Mucosa of descending colon (tissue), 3 donors: ENCODE measurements around the gene WDFY4. TPM values are rescaled to one million over a fixed set of nuclear protein-coding genes. Genes with fewer than 3 reads are reported as not detected.
"Not testable (repeated sequence)": the region's sequence is repeated elsewhere in the genome, so short reads cannot be mapped to it uniquely, and the experiment has no call there.

Experiments
- ATAC-seq: fragments of 200-7000 bp; cut with Tn5 transposase; one replicate; pipeline ENCODE4 v1.9.1; 2020; ENCODE audit warnings: mild to moderate bottlenecking, moderate library complexity
- DNase-seq, 3 donors: peaks; one replicate each; pipeline ENCODE4 v3.0.0-alpha.2; 2020
- H3K36me3 ChIP-seq: fragments of 200-600 bp; one replicate; pipeline ENCODE4 v1.8.0; 2021; ENCODE audit warnings: low read depth, mild to moderate bottlenecking
- H3K4me1 ChIP-seq: fragments of 200-600 bp; one replicate; pipeline ENCODE4 v1.8.0; 2021; ENCODE audit warnings: low read depth, mild to moderate bottlenecking
- H3K4me3 ChIP-seq: fragments of 200-600 bp; one replicate; pipeline ENCODE4 v1.8.0; 2021; ENCODE audit warnings: mild to moderate bottlenecking
- H3K9me3 ChIP-seq: fragments of 200-600 bp; one replicate; pipeline ENCODE4 v1.8.0; 2021; ENCODE audit warnings: mild to moderate bottlenecking
- intact Hi-C, 2 donors: fragments of 100-400 bp; cut with DNase I in 1 of 2; cut with micrococcal nuclease in 1 of 2; formaldehyde crosslinking; loops; one replicate each; pipeline versions ENCODE4 v1.11.0 to v1.11.1; 2022; cut with DNase I, micrococcal nuclease
- total RNA-seq, 3 donors: library from RNA; stranded (reverse); fragmentation: NEBNext Ultra II Directional in 2 of 3; extraction: Animal tissue kit (Norgen Biotek cat#: 25700) in 2 of 3; gene quantifications; one replicate each; pipeline versions ENCODE4 v1.2.1 to v1.2.4, GENCODE V29; 2021 to 2023
- TF ChIP-seq, protein P1 (sequence below): fragments of 200-600 bp; IDR thresholded peaks from one replicate; pipeline ENCODE4 v1.8.0; 2022; ENCODE audit warnings: antibody characterized with exemption, mild to moderate bottlenecking
- donor health status: DM: no; HTN: no; CAD: no; lungs with moderate emphysema.
- donor health status: DM: no; HTN: no; CAD: no.
- donor health status: DM: no; HTN: yes; CAD: no.

WDFY4 gene
- total RNA-seq, 3 donors from 2014 or later, result 2.1 to 3.3 (median 2.2) TPM

DNA sequence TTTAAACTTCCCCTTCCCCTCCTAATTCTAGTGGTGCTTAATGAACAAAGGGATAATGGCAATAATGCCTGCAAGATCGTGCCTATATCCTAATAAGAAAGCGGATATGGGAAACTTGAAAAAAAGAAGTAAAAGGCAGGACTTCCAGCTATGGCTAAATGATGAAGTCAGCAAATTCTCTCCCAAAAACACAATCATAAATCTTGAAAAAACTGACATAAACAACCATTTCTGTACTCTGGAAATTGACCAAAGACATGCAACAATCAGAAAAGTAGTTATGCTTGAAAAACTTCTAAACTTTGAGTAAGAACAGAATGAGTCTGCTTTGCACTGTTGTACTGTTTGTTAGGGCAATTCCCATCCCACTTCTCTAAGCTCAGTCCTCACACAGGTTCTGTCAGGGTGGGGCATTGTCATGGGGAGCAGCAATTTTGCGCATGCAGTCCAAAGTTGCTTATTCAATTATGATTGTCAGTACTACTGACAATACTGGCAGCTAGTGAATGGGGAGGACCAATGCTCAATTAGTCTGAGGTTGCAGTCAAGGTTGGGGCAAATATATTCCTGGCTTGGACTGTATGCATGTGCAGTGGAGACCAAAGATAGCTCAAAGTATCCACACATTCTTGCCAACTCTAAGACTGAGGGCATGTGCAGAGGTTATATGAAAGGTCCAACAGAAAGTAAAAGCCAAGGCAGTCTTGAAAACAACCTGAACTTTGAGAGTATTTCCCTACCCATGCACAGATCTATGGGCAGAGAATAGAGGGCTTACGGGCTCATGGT, 45.7 kb upstream of the WDFY4 start:
- ATAC-seq, result no peak
- peaks cover 2% of the 10 kb centered on the region for H3K4me1 ChIP-seq
- DNase-seq, result no peak
- H3K4me3 ChIP-seq, result no peak overlapping the region
- intact Hi-C loops, result no loop called here
- TF ChIP-seq, protein P1, sequence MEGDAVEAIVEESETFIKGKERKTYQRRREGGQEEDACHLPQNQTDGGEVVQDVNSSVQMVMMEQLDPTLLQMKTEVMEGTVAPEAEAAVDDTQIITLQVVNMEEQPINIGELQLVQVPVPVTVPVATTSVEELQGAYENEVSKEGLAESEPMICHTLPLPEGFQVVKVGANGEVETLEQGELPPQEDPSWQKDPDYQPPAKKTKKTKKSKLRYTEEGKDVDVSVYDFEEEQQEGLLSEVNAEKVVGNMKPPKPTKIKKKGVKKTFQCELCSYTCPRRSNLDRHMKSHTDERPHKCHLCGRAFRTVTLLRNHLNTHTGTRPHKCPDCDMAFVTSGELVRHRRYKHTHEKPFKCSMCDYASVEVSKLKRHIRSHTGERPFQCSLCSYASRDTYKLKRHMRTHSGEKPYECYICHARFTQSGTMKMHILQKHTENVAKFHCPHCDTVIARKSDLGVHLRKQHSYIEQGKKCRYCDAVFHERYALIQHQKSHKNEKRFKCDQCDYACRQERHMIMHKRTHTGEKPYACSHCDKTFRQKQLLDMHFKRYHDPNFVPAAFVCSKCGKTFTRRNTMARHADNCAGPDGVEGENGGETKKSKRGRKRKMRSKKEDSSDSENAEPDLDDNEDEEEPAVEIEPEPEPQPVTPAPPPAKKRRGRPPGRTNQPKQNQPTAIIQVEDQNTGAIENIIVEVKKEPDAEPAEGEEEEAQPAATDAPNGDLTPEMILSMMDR, result no peak
- no peaks in the 10 kb centered on the region for H3K36me3 ChIP-seq
- H3K9me3 ChIP-seq, result peaks cover 4% of the 10 kb centered on the region

GRCh38 chr10:48639632-48640031, 45.0 kb upstream of the WDFY4 start:
- no peaks in the 10 kb centered on the region for H3K36me3 ChIP-seq
- no peak overlapping the region for H3K4me3 ChIP-seq
- intact Hi-C loops, result no loop called here
- peaks cover 4% of the 10 kb centered on the region for H3K9me3 ChIP-seq
- ATAC-seq (no peak), DNase-seq (no peak)
- TF ChIP-seq, protein P1, result no peak
- peaks cover 2% of the 10 kb centered on the region for H3K4me1 ChIP-seq

DNA sequence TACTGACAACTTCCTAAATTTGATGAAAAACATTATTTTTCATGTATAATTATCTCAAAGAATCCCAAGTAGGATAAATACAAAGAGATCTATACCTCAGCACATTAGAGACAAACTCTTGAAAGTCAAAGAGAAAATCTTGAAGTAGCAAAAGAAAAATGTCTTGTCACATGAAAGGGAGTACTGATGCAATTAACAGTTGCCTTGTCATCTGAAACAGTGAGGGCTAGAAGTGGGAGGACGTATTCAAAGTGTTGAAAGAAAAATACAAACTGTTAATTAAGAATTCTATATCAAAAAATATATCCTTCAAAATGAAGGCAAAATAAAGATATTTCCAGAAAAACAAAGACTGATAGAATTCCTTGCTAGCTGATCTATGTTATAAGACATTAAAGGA, 44.3 kb upstream of the WDFY4 start:
- intact Hi-C loops, result no loop called here
- DNase-seq, result no peak
- peaks cover 4% of the 10 kb centered on the region for H3K9me3 ChIP-seq

GRCh38 chr10:48641099-48641690, 43.5 kb upstream of the WDFY4 start:
- DNase-seq, result not testable (repeated sequence)

More for the DNA sequence above, 44.3 kb upstream of the WDFY4 start:
- no peaks in the 10 kb centered on the region for H3K4me1 ChIP-seq
- no peaks in the 10 kb centered on the region for H3K36me3 ChIP-seq
- no peak for ATAC-seq
- H3K4me3 ChIP-seq, result no peak overlapping the region
- TF ChIP-seq, protein P1, result no peak

DNA sequence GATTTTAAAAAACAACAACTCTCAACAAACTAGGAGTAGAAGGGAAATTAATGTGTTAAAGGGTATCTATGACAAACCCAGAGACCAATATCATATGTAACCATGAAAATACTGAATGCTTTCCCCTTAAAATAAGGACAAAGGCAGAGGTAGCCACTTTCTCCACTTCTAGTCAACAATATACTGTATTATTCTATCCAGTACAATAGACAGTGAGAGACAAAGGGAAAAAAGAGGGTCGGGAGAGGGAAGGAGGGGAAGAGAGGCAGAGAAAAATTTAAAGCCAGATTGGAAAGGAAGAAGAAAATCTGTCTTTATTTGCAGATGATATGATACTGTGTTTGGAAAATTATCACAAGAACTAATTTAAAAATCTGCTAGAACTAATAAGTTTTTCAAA, 39.1 kb upstream of the WDFY4 start:
- DNase-seq (no peak), ATAC-seq (no peak)
- no peak overlapping the region for H3K4me3 ChIP-seq
- TF ChIP-seq, protein P1, result no peak
- intact Hi-C loops, result no loop called here
- H3K36me3 ChIP-seq, result no peaks in the 10 kb centered on the region
- no peaks in the 10 kb centered on the region for H3K4me1 ChIP-seq
- H3K9me3 ChIP-seq, result peaks cover 4% of the 10 kb centered on the region

More at GRCh38 chr10:48641099-48641690, 43.5 kb upstream of the WDFY4 start:
- H3K4me3 ChIP-seq, intact Hi-C loops, H3K4me1 ChIP-seq, H3K36me3 ChIP-seq, ATAC-seq, H3K9me3 ChIP-seq: not testable (repeated sequence)

GRCh38 chr10:48647073-48647472, 37.6 kb upstream of the WDFY4 start:
- H3K36me3 ChIP-seq, intact Hi-C loops, ATAC-seq: not testable (repeated sequence)

More at GRCh38 chr10:48647073-48647472, 37.6 kb upstream of the WDFY4 start:
- DNase-seq, H3K4me3 ChIP-seq, H3K4me1 ChIP-seq, H3K9me3 ChIP-seq: not testable (repeated sequence)
